IPS-15b (cell line): ENCODE results near the gene SHTN1.

Experiments
- H3K27me3 ChIP-seq: one replicate; pipeline ENCODE4 v1.6.1; 2013; ENCODE audit warnings: low read length; ENCODE audit not compliant: control insufficient read depth, insufficient read depth
- H3K36me3 ChIP-seq: one replicate; pipeline ENCODE4 v1.6.1; 2013; ENCODE audit warnings: low read length; ENCODE audit not compliant: control insufficient read depth, insufficient read depth
- H3K4me1 ChIP-seq: one replicate; pipeline ENCODE4 v1.6.1; 2013; ENCODE audit warnings: mild to moderate bottlenecking, low read length; ENCODE audit not compliant: control insufficient read depth, insufficient read depth
- H3K4me3 ChIP-seq: one replicate; pipeline ENCODE4 v1.5.1; 2013; ENCODE audit warnings: low read depth, low read length
- H3K9ac ChIP-seq: one replicate; pipeline ENCODE4 v1.6.1; 2013; ENCODE audit warnings: low read depth, mild to moderate bottlenecking, low read length
- H3K9me3 ChIP-seq: one replicate; pipeline ENCODE4 v1.6.1; 2013; ENCODE audit warnings: mild to moderate bottlenecking, low read length; ENCODE audit not compliant: control insufficient read depth, insufficient read depth

The SHTN1 gene

GRCh38 chr10:116845823-116846222 is 159.2 kb downstream of the SHTN1 start:
- H3K4me3 ChIP-seq, result no peak overlapping the region
- H3K9me3 ChIP-seq, result no peaks in the 10 kb centered on the region
- H3K36me3 ChIP-seq, result no peaks in the 10 kb centered on the region
- H3K4me1 ChIP-seq, result peaks cover 16% of the 10 kb centered on the region
- no peak overlapping the region for H3K9ac ChIP-seq
- H3K27me3 ChIP-seq, result peaks cover 4% of the 10 kb centered on the region

GRCh38 chr10:116840389-116841075 is 164.5 kb downstream of the SHTN1 start:
- Histone ChIP-seq H3K27me3 (no peaks in the 10 kb centered on the region), H3K36me3 (no peaks in the 10 kb centered on the region), H3K4me1 (peaks cover 35% of the 10 kb centered on the region), H3K9ac (no peak overlapping the region), H3K4me3 (no peak overlapping the region), H3K9me3 (no peaks in the 10 kb centered on the region)

DNA sequence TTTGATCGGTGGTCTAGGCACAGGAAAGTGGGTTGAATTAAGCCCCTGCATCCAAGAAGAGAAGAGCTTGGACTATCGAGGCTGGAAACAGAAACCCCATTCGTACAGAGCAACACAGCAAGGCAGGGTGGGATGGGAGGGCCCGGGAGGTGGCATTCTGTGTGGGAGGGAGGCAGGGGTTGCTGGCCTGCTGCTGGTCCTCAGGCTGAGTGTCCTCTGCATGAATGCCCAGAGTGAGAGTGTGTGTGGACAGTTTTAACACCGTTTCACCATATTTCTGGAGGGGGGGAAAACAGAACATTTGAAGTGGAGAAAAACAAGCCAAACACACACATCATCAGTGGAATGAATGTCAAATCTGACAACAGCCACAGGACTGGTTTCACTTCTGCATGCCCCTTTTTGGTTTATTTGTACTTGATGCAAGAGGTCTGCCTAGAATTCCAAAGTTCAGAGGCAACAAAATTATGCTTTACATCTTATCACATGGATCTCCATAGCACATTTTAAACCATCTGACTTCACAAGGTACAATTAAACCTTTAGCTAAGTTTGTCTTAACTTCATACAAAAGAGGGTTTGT is 166.8 kb downstream of the SHTN1 start:
- Histone ChIP-seq H3K9me3 (no peaks in the 10 kb centered on the region), H3K36me3 (no peaks in the 10 kb centered on the region), H3K4me1 (peaks cover 49% of the 10 kb centered on the region), H3K27me3 (no peaks in the 10 kb centered on the region), H3K9ac (no peak overlapping the region), H3K4me3 (no peak overlapping the region)

DNA sequence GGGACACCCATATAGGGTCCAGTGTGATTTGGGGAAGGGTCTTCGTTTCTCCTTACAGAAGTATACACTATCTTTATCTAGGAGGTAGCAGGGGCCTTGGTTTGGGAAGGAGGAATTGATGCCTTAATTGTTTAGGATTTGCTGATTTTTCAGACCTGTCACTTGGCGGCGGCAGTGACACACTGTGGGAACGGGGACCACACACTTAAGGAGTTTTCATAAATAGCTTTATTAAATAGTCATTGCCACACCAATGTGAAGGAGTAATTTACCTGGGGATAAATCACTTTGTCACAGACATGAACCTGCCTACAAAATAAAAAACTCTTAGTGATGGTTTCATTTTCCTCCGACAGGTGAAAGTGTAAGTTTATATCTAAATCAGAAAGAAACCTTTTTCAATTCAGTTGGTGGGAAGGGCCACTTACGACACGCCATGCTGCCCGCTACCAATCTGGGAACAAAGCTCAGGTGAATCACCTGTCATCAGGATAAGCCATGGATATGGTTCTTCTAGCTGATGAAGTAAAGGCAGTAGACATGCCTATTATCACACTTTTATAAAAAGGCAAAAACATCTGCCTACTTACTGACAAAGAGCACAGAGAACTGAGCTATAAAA is 168.0 kb downstream of the SHTN1 start:
- H3K4me3 ChIP-seq, result no peak overlapping the region
- no peaks in the 10 kb centered on the region for H3K9me3 ChIP-seq
- no peaks in the 10 kb centered on the region for H3K27me3 ChIP-seq
- peaks cover 49% of the 10 kb centered on the region for H3K4me1 ChIP-seq
- no peak overlapping the region for H3K9ac ChIP-seq
- no peaks in the 10 kb centered on the region for H3K36me3 ChIP-seq

DNA sequence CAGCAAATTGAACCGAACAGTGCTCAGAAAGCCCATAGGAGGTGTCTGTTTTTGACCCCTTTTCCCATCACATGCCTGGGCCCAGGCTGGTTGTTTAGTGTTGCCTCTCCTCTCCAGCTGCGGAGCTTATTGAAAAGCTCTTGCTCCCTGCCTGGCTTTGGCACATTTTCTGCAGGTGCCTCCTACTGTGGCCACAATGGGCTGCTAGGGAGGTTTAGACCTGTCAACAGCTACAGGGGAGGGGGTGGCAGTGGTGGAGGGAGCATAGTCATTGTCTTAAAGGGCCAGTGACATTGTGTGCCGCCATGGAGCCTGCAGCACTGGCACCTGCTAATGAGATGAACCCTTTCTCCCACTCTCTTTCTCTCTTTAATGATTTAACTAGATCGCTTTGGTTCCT is 168.9 kb downstream of the SHTN1 start:
- Histone ChIP-seq H3K4me1 (peaks cover 49% of the 10 kb centered on the region), H3K9ac (no peak overlapping the region), H3K9me3 (no peaks in the 10 kb centered on the region), H3K27me3 (no peaks in the 10 kb centered on the region), H3K4me3 (no peak overlapping the region), H3K36me3 (no peaks in the 10 kb centered on the region)

DNA sequence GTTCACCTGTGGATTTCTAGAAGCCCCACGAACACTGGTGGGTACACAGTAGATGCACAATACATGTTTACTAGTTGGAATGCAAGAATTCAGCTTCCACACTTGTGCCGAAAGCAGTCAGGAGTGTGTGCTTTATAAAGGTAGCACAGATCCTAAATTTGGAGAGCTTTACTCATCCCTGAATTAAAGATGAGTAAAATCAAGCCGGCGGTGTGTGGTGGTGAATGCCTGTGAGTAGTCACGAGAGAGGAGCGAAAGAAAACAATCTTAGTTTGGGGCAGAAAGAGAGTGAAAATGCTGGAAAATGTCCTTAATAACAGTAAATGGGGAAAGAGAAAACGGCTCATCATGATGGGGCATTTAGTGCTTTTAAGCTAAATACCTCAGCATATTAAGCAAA is 169.3 kb downstream of the SHTN1 start:
- H3K4me1 ChIP-seq, result peaks cover 49% of the 10 kb centered on the region
- no peak overlapping the region for H3K9ac ChIP-seq
- H3K4me3 ChIP-seq, result no peak overlapping the region
- no peaks in the 10 kb centered on the region for H3K36me3 ChIP-seq
- H3K9me3 ChIP-seq, result no peaks in the 10 kb centered on the region
- H3K27me3 ChIP-seq, result no peaks in the 10 kb centered on the region

DNA sequence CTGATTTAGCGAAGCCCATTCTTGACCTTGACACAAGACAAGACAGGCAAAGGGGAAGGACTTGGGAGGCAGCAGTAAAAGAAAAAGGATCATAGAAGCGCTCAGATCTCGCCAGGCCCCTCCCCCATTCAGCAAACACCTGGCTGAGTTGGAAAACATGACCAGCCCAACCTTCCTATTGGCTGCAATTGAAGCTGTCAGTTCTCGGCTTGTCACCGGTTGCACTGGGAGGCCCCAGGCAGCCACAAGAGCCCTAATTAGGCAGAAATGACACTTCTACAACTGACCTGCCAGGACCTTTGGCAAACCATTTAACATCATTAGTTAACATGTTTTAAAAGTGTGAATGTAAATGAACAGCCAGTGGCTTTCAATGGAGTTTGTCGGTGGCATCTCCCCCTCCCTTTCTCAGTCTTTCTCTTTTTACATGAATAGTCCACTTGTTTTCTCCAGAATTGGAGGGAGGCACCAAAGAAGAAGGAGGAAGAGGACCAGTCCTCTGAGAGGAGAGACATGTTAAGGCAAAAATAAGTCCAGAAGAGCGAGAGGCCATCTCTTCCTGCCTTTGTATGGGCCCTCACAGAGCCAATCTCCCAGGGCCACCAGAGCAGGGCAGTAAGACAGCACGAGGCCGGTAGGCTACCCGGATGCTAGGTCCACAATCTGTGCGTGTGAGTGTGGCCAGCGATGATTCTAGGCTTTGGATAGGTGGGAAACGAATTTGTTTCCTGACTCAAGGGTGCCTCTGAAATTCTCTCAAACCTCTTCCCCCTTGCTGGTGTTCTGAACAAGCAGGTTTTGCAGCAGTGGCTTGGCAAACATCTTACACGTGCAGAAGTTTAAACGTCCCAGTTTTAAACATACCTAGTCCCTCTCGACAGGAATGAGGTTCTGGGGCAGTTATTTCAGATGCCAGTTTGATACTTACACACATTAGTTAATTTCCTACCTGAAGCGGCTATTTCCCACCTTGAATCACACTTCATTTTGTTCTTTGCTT is 170.7 kb downstream of the SHTN1 start:
- Histone ChIP-seq H3K36me3 (no peaks in the 10 kb centered on the region), H3K9me3 (no peaks in the 10 kb centered on the region), H3K27me3 (no peaks in the 10 kb centered on the region), H3K4me3 (no peak overlapping the region), H3K4me1 (peaks cover 40% of the 10 kb centered on the region), H3K9ac (no peak overlapping the region)

DNA sequence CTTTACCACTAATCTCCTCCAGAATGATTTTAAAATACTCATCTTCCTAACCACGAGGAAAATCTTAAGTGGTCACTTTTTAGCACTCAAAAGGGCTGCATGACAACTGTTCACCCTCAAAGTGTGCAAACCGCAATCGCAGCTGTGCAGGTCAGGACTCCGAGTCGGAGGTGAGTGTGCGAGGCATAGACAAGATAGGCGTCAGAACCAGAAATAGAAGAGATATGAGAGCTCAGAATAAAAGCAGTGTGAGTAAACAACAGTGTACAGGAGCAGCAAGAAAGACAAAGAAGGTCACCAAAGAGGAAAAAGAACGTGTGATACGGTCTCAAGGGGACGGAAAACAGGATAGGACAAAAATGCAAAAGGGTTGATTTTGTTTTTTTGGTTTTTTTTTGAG is 173.2 kb downstream of the SHTN1 start:
- H3K27me3 ChIP-seq, result no peaks in the 10 kb centered on the region
- H3K4me3 ChIP-seq, result no peak overlapping the region
- H3K9ac ChIP-seq, result no peak overlapping the region
- no peaks in the 10 kb centered on the region for H3K9me3 ChIP-seq
- no peaks in the 10 kb centered on the region for H3K36me3 ChIP-seq
- H3K4me1 ChIP-seq, result peaks cover 36% of the 10 kb centered on the region
